GM12872 (cell line): Measurements from ENCODE around the gene CABP7.

Experiments
- TF ChIP-seq, protein P1 (sequence below): IDR thresholded peaks from 3 replicates; pipeline ENCODE4 v1.5.1; 2011; ENCODE audit warnings: low read depth, mild to moderate bottlenecking, low read length, moderate library complexity; ENCODE audit not compliant: insufficient read depth

The CABP7 gene

DNA sequence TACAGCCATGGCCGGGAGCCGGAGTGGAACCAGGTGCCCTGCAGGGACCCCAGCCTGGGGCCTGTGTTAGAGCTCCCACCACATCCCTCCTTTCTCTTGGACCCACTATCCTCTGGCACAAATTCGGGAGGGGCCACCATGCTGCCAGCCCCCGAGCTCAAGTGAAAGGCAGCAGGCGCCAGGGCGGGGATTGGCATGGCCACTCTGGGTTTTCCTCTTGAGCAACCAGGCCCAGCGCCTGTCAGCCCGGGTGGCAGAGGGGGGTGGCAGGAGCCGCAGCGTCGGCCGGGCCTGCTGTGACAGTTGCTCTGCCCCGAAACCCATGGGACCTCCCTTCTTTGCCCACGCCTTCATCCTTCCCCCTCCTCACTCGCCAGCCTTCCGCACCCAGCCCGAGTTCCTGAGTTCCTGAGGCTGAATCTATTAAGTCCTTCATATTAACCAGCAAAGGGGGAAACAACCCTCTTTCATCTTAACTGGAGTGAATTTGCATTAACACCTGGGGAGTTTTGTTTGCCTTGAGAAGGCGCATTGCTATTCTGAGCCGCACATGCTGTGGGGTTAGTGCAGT, 16.8 kb upstream of the CABP7 start:
- TF ChIP-seq, protein P1, sequence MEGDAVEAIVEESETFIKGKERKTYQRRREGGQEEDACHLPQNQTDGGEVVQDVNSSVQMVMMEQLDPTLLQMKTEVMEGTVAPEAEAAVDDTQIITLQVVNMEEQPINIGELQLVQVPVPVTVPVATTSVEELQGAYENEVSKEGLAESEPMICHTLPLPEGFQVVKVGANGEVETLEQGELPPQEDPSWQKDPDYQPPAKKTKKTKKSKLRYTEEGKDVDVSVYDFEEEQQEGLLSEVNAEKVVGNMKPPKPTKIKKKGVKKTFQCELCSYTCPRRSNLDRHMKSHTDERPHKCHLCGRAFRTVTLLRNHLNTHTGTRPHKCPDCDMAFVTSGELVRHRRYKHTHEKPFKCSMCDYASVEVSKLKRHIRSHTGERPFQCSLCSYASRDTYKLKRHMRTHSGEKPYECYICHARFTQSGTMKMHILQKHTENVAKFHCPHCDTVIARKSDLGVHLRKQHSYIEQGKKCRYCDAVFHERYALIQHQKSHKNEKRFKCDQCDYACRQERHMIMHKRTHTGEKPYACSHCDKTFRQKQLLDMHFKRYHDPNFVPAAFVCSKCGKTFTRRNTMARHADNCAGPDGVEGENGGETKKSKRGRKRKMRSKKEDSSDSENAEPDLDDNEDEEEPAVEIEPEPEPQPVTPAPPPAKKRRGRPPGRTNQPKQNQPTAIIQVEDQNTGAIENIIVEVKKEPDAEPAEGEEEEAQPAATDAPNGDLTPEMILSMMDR = no peak

DNA sequence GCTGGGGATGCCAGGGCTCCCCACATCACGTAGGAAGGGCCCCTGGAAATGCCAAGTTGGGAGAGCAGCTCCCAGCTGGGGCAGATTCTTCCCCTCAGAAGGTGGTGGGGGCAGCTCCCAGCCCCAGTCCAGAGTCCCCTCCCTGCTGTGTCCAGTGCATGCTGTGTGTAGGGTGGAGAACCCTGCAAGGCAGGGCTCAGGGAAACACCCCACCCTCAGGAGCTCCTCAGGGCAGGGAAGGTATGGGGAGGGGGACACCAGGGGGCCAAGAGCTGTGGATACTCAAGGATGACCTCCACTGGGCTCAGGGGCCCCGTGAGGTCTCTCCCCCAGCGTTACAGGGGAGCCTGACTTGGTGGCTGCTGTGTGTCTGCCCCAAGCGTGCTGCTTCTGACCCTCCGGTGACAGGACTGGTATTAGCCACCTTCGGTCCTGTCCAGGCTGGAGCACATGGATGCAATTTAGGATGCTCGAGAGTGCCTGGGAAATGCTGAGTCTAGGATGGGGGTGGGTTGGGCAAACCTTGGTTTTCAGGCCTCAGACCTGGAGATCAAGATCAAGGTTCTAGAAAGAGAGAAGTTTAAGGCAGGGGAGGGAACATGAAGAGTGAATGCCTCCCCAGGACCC, 16.1 kb upstream of the CABP7 start:
- TF ChIP-seq, protein P1 = no peak

DNA sequence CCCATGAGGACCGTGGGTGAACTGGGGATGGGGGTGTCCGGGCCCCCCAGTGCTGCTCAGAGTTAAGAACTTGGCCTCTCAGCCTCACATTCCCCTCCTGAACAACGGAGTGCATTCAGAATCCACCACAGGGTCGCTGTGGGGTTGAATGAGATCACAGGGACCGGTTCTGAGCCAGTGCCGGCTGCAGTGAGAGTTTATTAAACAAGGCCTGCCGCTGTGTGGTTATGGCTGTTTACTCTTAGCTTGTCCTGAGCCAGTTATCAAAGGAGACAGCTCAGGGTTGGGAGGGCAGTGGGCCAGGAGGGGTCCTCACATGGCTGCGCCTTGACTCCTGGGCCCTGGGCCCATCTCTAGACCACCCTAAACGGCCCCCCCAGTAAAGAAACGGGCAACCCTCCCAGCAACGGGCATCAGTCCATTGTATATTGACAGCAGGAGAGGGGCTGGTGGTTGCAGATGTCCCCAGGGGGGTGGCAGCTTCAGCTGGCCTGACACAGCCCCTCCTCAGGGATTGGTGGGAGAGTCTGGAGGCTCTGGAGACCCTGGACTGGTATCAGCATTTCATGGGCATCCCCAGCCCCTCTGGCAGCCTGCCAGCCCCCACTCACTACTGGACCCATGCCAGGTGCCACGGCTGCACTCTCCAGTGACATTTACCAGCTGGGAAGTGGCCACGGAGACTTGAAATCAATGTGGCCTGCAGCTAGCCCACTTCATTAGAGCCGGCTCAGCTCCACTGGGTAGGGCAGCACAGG, 15.1 kb upstream of the CABP7 start:
- TF ChIP-seq, protein P1 = no peak

DNA sequence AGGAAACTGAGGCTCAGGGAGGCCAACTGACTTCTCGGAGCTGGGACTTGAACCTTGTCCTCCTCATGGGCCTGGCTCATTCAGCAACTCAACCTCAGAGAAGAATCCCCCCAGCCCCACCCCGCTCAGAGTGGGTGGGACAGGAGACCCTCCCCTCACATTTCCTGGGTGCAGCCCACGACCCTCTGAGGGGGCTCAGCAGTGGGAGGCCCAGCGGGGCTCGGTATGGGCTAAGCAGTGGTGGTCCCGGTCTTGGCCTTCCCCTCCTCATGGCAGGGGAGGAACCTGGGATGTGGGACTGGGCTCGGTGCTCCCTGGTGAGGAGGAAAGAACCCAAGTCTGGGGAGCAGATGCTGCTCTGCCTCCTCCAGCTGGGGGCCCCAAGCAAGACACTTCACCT, 14.2 kb upstream of the CABP7 start:
- TF ChIP-seq, protein P1 = no peak

DNA sequence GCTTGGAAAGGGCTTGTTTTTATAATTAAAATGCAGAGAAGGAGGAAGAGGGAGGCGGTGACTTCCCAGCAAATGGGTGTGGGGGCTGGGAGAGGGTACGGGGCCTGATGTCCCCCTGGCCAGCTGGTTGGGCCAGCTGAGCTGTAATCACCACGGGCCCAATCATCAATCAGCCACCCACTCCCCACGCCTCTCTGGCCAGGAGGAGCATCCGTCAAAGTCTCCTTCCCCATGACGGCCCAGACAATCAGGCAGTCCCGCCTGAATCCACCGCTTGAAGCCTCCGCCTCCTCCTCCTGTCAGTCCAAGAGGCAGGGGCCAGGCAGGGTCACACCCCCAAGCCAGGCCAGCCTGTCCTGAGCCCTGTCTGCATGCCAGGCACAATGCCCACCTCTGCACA, 13.3 kb upstream of the CABP7 start:
- TF ChIP-seq, protein P1 = no peak

DNA sequence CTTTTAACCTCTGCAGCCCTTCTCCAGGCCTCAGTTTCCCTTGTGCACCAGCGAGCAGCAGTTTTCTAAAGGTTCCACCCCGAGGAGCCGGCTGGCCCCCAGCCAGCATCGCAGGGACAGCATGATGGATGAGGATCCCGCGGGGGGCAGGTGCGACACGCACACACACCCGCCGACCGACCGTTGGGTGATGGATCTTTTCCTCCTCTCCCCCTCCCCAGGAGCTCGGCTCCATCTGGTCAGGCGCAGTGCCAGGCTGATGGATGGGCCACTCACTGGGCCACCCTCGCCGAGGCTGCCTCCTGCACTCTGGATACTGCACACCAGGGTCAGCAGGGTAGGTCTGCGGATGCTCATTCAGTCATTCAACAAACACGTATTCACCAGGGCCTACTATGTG, 12.8 kb upstream of the CABP7 start:
- TF ChIP-seq, protein P1 = no peak

DNA sequence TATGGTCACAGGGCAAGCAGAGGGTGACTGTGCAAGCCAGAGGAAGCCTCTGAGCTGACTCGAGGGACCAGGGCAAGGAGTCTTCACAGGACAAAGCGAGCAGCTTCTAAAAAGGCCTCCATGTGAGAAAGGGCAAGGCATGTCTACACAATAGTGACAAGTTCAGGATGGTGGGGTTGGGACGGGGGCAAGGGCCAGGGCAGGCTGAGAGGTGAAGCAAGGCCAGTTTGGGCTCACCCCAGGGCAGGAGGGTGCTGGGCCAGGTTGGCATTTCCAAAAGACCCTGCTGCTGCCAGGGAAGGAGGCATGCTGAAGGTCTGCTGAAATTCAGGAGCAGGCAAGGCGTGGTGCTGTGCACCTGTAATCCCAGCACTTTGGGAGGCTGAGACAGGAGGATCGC, 12.3 kb upstream of the CABP7 start:
- TF ChIP-seq, protein P1 = no peak
